Measurements from ENCODE around the gene KIAA1614. TPM values are rescaled to one million over a fixed set of nuclear protein-coding genes. Genes with fewer than 3 reads are reported as not detected.
A peak's percentile ranks its signal among the peaks of the same experiment; 100 is the strongest.
"Not testable (repeated sequence)": the region's sequence is repeated elsewhere in the genome, so short reads cannot be mapped to it uniquely, and the experiment has no call there.

KIAA1614 gene
- total RNA-seq, 3 donors from 2014 or later, result 2.3 to 9.1 (median 4.3) TPM

- Histone ChIP-seq H3K4me3 (peak overlapping the region; percentile 57 to 76 (median 63)), H3K27ac (peak overlapping the region; percentile 22 to 76), H3K27me3 (no peaks in the 10 kb centered on the region), H3K4me1 (peaks cover 2 to 18% of the 10 kb centered on the region in 2 donors), H3K36me3 (no peaks in the 10 kb centered on the region), H3K9me3 (no peaks in the 10 kb centered on the region)
- DNase-seq (ENCODE audit: low spot score in 2 of 2), result no peak
- intact Hi-C loops (cut with DNase I; ENCODE audit: low total_unique reads), result no loop called here
- peak in 1 of 3 donors; percentile 30 for TF ChIP-seq POLR2AphosphoS5 (IDR thresholded peaks at IDR 0.05)
- no peak for TF ChIP-seq CTCF (IDR thresholded peaks at IDR 0.05)
- TF ChIP-seq POLR2A (IDR thresholded peaks at IDR 0.05), result no peak
Observed at GRCh38 chr1:180954005-180954800, 41.5 kb downstream of the KIAA1614 start.

- no peak for DNase-seq (ENCODE audit: low spot score in 2 of 2)
- H3K36me3 ChIP-seq, result no peaks in the 10 kb centered on the region
- peaks cover 2 to 18% of the 10 kb centered on the region in 2 donors for H3K4me1 ChIP-seq
- H3K27me3 ChIP-seq, result no peaks in the 10 kb centered on the region
- no peaks in the 10 kb centered on the region for H3K9me3 ChIP-seq
- no peak for TF ChIP-seq CTCF (IDR thresholded peaks at IDR 0.05)
- no peak for TF ChIP-seq POLR2AphosphoS5 (IDR thresholded peaks at IDR 0.05)
- no peak for TF ChIP-seq POLR2A (IDR thresholded peaks at IDR 0.05)
- intact Hi-C loops (cut with DNase I; ENCODE audit: low total_unique reads), result no loop called here
- H3K27ac ChIP-seq, result peak overlapping the region in 1 of 2 donors; percentile 76
- H3K4me3 ChIP-seq, result peak overlapping the region in 2 of 3 donors; percentile 57 to 76
Observed at GRCh38 chr1:180954801-180955165, 42.1 kb downstream of the KIAA1614 start.

GRCh38 chr1:180956028-180956640 lies 43.4 kb downstream of the KIAA1614 start:
- no peak for TF ChIP-seq POLR2A (IDR thresholded peaks at IDR 0.05)
- TF ChIP-seq POLR2AphosphoS5 (IDR thresholded peaks at IDR 0.05), result no peak
- TF ChIP-seq CTCF (IDR thresholded peaks at IDR 0.05), result no peak
- Histone ChIP-seq H3K4me3 (no peak overlapping the region), H3K27me3 (no peaks in the 10 kb centered on the region), H3K27ac (peak overlapping the region; percentile 14 to 32), H3K36me3 (no peaks in the 10 kb centered on the region), H3K9me3 (no peaks in the 10 kb centered on the region), H3K4me1 (peaks cover 2 to 18% of the 10 kb centered on the region in 2 donors)
- DNase-seq (ENCODE audit: low spot score in 2 of 2), result peak in 1 of 2 donors; percentile 15
- intact Hi-C loops (cut with DNase I; ENCODE audit: low total_unique reads), result no loop called here

- intact Hi-C loops (cut with DNase I; ENCODE audit: low total_unique reads); H3K4me1 ChIP-seq; H3K4me3 ChIP-seq; H3K9me3 ChIP-seq; DNase-seq (ENCODE audit: low spot score in 2 of 2); H3K36me3 ChIP-seq; H3K27ac ChIP-seq; H3K27me3 ChIP-seq: not testable (repeated sequence)
Observed at GRCh38 chr1:180959620-180960019, 46.9 kb downstream of the KIAA1614 start.

- no peaks in the 10 kb centered on the region for H3K27me3 ChIP-seq
- no peak for TF ChIP-seq POLR2AphosphoS5 (IDR thresholded peaks at IDR 0.05)
- TF ChIP-seq POLR2A (IDR thresholded peaks at IDR 0.05), result no peak
- no peak for TF ChIP-seq CTCF (IDR thresholded peaks at IDR 0.05)
- no peak overlapping the region for H3K27ac ChIP-seq
- no peaks in the 10 kb centered on the region for H3K36me3 ChIP-seq
- no peaks in the 10 kb centered on the region for H3K4me1 ChIP-seq
- H3K4me3 ChIP-seq, result no peak overlapping the region
- intact Hi-C loops (cut with DNase I; ENCODE audit: low total_unique reads), result no loop called here
- H3K9me3 ChIP-seq, result no peaks in the 10 kb centered on the region
- DNase-seq (ENCODE audit: low spot score in 2 of 2), result no peak
Observed at GRCh38 chr1:180961622-180962021, 48.9 kb downstream of the KIAA1614 start.

Data from breast epithelium (tissue), 4 donors.